Peyer's patch (tissue), 4 donors: Measurements from ENCODE around the gene FAM170B.

Experiments
- CTCF ChIP-seq, 6 experiments: fragments of 450-650 bp in 4 of 6; fragments of 200-600 bp in 2 of 6; sonication (generic) in 1 of 6; IDR thresholded peaks; one replicate each; pipeline ENCODE4 v1.5.1; 2017 to 2019; ENCODE audit warnings: antibody characterized with exemption in 6 of 6, mild to moderate bottlenecking in 3 of 6, moderate library complexity in 1 of 6
- POLR2A ChIP-seq, 2 donors: fragments of 450-650 bp; IDR thresholded peaks; one replicate each; pipeline ENCODE4 v1.5.1; 2017; ENCODE audit warnings: antibody characterized with exemption in 2 of 2, mild to moderate bottlenecking in 2 of 2, moderate library complexity in 2 of 2

GRCh38 chr10:49173853-49174252, 40.0 kb upstream of the FAM170B start:
- TF ChIP-seq CTCF (IDR thresholded peaks at IDR 0.05) = no peak
- no peak for TF ChIP-seq POLR2A (IDR thresholded peaks at IDR 0.05)
